Stomach (tissue), 9 donors: ENCODE results near the gene IKBIP. TPM values are rescaled to one million over a fixed set of nuclear protein-coding genes. Genes with fewer than 3 reads are reported as not detected.
A peak's percentile ranks its signal among the peaks of the same experiment; 100 is the strongest.

Experiments
- DNase-seq, 2 donors: peaks; one replicate each; pipeline versions ENCODE4 v3.0.0 to v3.0.0-alpha.2; 2013 to 2019
- H3K27ac ChIP-seq, 5 donors: fragments of 200-600 bp in 4 of 5; sonication (generic) in 4 of 5; one replicate each; pipeline ENCODE4 v1.5.1; 2013 to 2019; ENCODE audit warnings: mild to moderate bottlenecking in 1 of 5, moderate library complexity in 1 of 5
- H3K27me3 ChIP-seq, 3 donors: fragments of 200-600 bp; sonication (generic); one replicate each; pipeline ENCODE4 v1.5.1; 2017 to 2019; ENCODE audit warnings: mixed run types in 1 of 3
- H3K36me3 ChIP-seq, 4 donors: fragments of 200-600 bp; sonication (generic); 1 replicate in 3 of 4; 2 replicates in 1 of 4; pipeline ENCODE4 v1.5.1; 2016 to 2019
- H3K4me1 ChIP-seq, 4 donors: fragments of 200-600 bp; sonication (generic); one replicate each; pipeline ENCODE4 v1.5.1; 2016 to 2019
- H3K4me3 ChIP-seq, 4 donors: fragments of 200-600 bp; sonication (generic) in 3 of 4; one replicate each; pipeline ENCODE4 v1.5.1; 2016 to 2019; ENCODE audit warnings: mild to moderate bottlenecking in 1 of 4
- H3K9me3 ChIP-seq, 4 donors: fragments of 200-600 bp; sonication (generic); one replicate each; pipeline ENCODE4 v1.5.1; 2016 to 2019
- EP300 ChIP-seq: sonication (generic); formaldehyde crosslinking; IDR thresholded peaks from one replicate; pipeline ENCODE4 v1.6.1; 2017; ENCODE audit warnings: antibody characterized with exemption
- POLR2A ChIP-seq, 4 donors: fragments of 450-650 bp; IDR thresholded peaks; one replicate each; pipeline ENCODE4 v1.6.1; 2016; ENCODE audit warnings: antibody characterized with exemption in 4 of 4, control low read depth in 2 of 4, mild to moderate bottlenecking in 1 of 4, moderate library complexity in 1 of 4
- POLR2AphosphoS5 ChIP-seq, 3 donors: sonication (generic); formaldehyde crosslinking; IDR thresholded peaks; one replicate each; pipeline ENCODE4 v1.6.1; 2016; ENCODE audit warnings: antibody characterized with exemption in 3 of 3
- WGBS, 5 donors: extraction: QIAGEN DNeasy Blood & Tissue Kit in 3 of 5; methylation state at CpG; one replicate each; pipeline versions ENCODE4 v1.1.5 to v1.1.7; 2013 to 2018; 5-methylcytosine and 5-hydroxymethylcytosine counted together
- intact Hi-C: fragments of 100-400 bp; cut with DNase I; formaldehyde crosslinking; loops from one replicate; pipeline ENCODE4 v1.15.1; 2023; ENCODE audit warnings: low total_unique reads
- polyA plus RNA-seq, 3 donors: library from polyadenylated mRNA; stranded (reverse); fragments of 200-250 nt; gene quantifications; one replicate each; pipeline ENCODE4 v1.2.3, GENCODE V29; 2013
- small RNA-seq, 4 donors: library from RNA; depleted of rRNA; stranded (forward); fragments of <200 nt; gene quantifications; one replicate each; pipeline ENCODE3, GENCODE V24; 2016
- total RNA-seq, 5 donors: library from RNA; depleted of rRNA; stranded (reverse); fragments of >200 nt; gene quantifications; one replicate each; pipeline versions ENCODE4 v1.1.0 to v1.2.3, GENCODE V29; 2014 to 2016
- TF ChIP-seq, protein P1 (sequence below), 7 experiments: fragments of 450-650 bp in 4 of 7; fragments of 200-600 bp in 3 of 7; sonication (generic) in 3 of 7; IDR thresholded peaks; one replicate each; pipeline ENCODE4 v1.5.1; 2016 to 2019; ENCODE audit warnings: antibody characterized with exemption in 7 of 7, control low read depth in 2 of 7, mild to moderate bottlenecking in 1 of 7
- donor health status: healthy with polysubstance abuse.
- donor health status: Bipolar disorder and iron deficiency.
- donor health status: healthy.

Gene IKBIP
- total and polyA plus RNA-seq, 8 donors = under 0.01 to 14.5 (median 5.4) TPM

GRCh38 chr12:98575013-98575412, 69.6 kb downstream of the IKBIP start:
- peak in 1 of 2 donors; percentile 40 for DNase-seq
- Histone ChIP-seq H3K4me1 (peaks cover 0 to 21% (median 3%) of the 10 kb centered on the region in 4 donors), H3K27ac (peak overlapping the region in 4 of 5 donors; percentile 6 to 56 (median 38)), H3K9me3 (no peaks in the 10 kb centered on the region), H3K36me3 (no peaks in the 10 kb centered on the region), H3K4me3 (no peak overlapping the region), H3K27me3 (no peaks in the 10 kb centered on the region)
- intact Hi-C loops = no loop called here
- TF ChIP-seq POLR2AphosphoS5 (IDR thresholded peaks at IDR 0.05) (no peak), POLR2A (IDR thresholded peaks at IDR 0.05) (no peak), EP300 (no peak)
- TF ChIP-seq, protein P1, sequence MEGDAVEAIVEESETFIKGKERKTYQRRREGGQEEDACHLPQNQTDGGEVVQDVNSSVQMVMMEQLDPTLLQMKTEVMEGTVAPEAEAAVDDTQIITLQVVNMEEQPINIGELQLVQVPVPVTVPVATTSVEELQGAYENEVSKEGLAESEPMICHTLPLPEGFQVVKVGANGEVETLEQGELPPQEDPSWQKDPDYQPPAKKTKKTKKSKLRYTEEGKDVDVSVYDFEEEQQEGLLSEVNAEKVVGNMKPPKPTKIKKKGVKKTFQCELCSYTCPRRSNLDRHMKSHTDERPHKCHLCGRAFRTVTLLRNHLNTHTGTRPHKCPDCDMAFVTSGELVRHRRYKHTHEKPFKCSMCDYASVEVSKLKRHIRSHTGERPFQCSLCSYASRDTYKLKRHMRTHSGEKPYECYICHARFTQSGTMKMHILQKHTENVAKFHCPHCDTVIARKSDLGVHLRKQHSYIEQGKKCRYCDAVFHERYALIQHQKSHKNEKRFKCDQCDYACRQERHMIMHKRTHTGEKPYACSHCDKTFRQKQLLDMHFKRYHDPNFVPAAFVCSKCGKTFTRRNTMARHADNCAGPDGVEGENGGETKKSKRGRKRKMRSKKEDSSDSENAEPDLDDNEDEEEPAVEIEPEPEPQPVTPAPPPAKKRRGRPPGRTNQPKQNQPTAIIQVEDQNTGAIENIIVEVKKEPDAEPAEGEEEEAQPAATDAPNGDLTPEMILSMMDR (IDR thresholded peaks at IDR 0.05) = no peak
- WGBS, 5 donors = 44 to 77% (median 50%) methylated on average over 4 of the region's 4 CpGs

Small RNA genes within 50 kb of the gene (small RNA-seq; reads per million reads assigned to genes)
- gene SNORA53 = 7.3 to 33.4 (median 15.7) reads per million in 4 donors

Other genes starting within 250 kb of the IKBIP start
- 100 to 1,000 TPM in 3 of 5 donors, 10 to 100 TPM in 2; 37.9 to 209 (median 113) TPM for gene TMPO, start 129.2 kb downstream of the IKBIP start, total RNA-seq
- 10 to 100 TPM; 22.8 to 29.6 (median 24.6) TPM for gene TMPO, start 129.2 kb downstream of the IKBIP start, polyA plus RNA-seq
- 100 to 1,000 TPM; 308 to 594 (median 355) TPM for gene SLC25A3, start 51.1 kb downstream of the IKBIP start, total RNA-seq
- 100 to 1,000 TPM; 418 to 479 (median 432) TPM for gene SLC25A3, start 51.1 kb downstream of the IKBIP start, polyA plus RNA-seq
- 10 to 100 TPM in 4 of 5 donors, 1 to 10 TPM in 1; 9.9 to 93.9 (median 37.5) TPM for gene APAF1, start 502 bp upstream of the IKBIP start, total RNA-seq
- 1 to 10 TPM; 4.4 to 5.7 (median 5.2) TPM for gene APAF1, start 502 bp upstream of the IKBIP start, polyA plus RNA-seq